Heart left ventricle (tissue), 16 donors: ENCODE results near the gene ATAD1. TPM values are rescaled to one million over a fixed set of nuclear protein-coding genes. Genes with fewer than 3 reads are reported as not detected.
A peak's percentile ranks its signal among the peaks of the same experiment; 100 is the strongest.
"Not testable (repeated sequence)": the region's sequence is repeated elsewhere in the genome, so short reads cannot be mapped to it uniquely, and the experiment has no call there.

Source experiments
- ATAC-seq, 4 donors: fragments of 200-7000 bp; cut with Tn5 transposase; one replicate each; pipeline ENCODE4 v1.9.1; 2020 to 2022; ENCODE audit warnings: moderate library complexity in 4 of 4, mild to moderate bottlenecking in 3 of 4, moderate number of reproducible peaks in 1 of 4
- DNase-seq, 5 donors: peaks; one replicate each; pipeline ENCODE4 v3.0.0-alpha.2; 2020
- H3K27ac ChIP-seq, 12 donors: fragments of 200-600 bp; sonication (generic) in 4 of 12; one replicate each; pipeline versions ENCODE4 v1.5.0 to v1.8.0; 2016 to 2022; ENCODE audit warnings: mild to moderate bottlenecking in 2 of 12
- H3K27me3 ChIP-seq, 9 donors: fragments of 200-600 bp; sonication (generic) in 2 of 9; one replicate each; pipeline versions ENCODE4 v1.5.1 to v1.8.0; 2016 to 2022; ENCODE audit warnings: mild to moderate bottlenecking in 3 of 9
- H3K36me3 ChIP-seq, 9 donors: fragments of 200-600 bp; sonication (generic) in 2 of 9; one replicate each; pipeline versions ENCODE4 v1.5.0 to v1.8.0; 2018 to 2022; ENCODE audit warnings: mild to moderate bottlenecking in 2 of 9
- H3K4me1 ChIP-seq, 12 donors: fragments of 200-600 bp; sonication (generic) in 4 of 12; one replicate each; pipeline versions ENCODE4 v1.5.0 to v1.8.0; 2016 to 2022; ENCODE audit warnings: mild to moderate bottlenecking in 3 of 12
- H3K4me3 ChIP-seq, 12 donors: fragments of 200-600 bp; sonication (generic) in 4 of 12; one replicate each; pipeline versions ENCODE4 v1.5.0 to v1.8.0; 2017 to 2022; ENCODE audit warnings: mild to moderate bottlenecking in 9 of 12, moderate library complexity in 4 of 12
- H3K9me3 ChIP-seq, 12 donors: fragments of 200-600 bp; sonication (generic) in 4 of 12; one replicate each; pipeline versions ENCODE4 v1.5.0 to v1.8.0; 2016 to 2022; ENCODE audit warnings: mild to moderate bottlenecking in 1 of 12
- CTCF ChIP-seq, 12 donors: fragments of 200-600 bp; sonication (generic) in 4 of 12; IDR thresholded peaks; one replicate each; pipeline versions ENCODE4 v1.5.0 to v1.8.0; 2018 to 2022; ENCODE audit warnings: antibody characterized with exemption in 12 of 12, mild to moderate bottlenecking in 5 of 12
- POLR2A ChIP-seq, 2 donors: fragments of 450-650 bp; IDR thresholded peaks; one replicate each; pipeline ENCODE4 v1.6.1; 2017; ENCODE audit warnings: antibody characterized with exemption in 2 of 2, mild to moderate bottlenecking in 2 of 2, moderate library complexity in 2 of 2
- WGBS, 4 donors: extraction: QIAGEN DNeasy Blood & Tissue Kit in 2 of 4; methylation state at CpG; one replicate each; pipeline versions ENCODE4 v1.1.5 to v1.1.7; 2013 to 2018; 5-methylcytosine and 5-hydroxymethylcytosine counted together
- intact Hi-C, 10 donors: fragments of 100-400 bp; cut with DNase I; formaldehyde crosslinking; loops; one replicate each; pipeline versions ENCODE4 v1.11.1 to v1.14.2; 2022
- polyA plus RNA-seq, 2 donors: library from polyadenylated mRNA; stranded (reverse); fragments of 200-250 nt; gene quantifications; one replicate each; pipeline ENCODE4 v1.2.3, GENCODE V29; 2013
- total RNA-seq, 9 donors: library from RNA; depleted of rRNA in 2 of 9; stranded (reverse); fragments of >200 nt in 2 of 9; fragmentation: NEBNext Ultra II Directional in 3 of 9; extraction: Animal tissue kit (Norgen Biotek cat#: 25700) in 3 of 9; gene quantifications; one replicate each; pipeline versions ENCODE4 v1.1.0 to v1.2.4, GENCODE V29; 2016 to 2023
- donor health status: ischemic (EF 13 %, LVEDD 7.1; RV severe dilation, severe dysfunction).
- donor health status: healthy with polysubstance abuse.
- donor health status: DM: no; HTN: yes; CAD: no.
- donor health status: DM: no; HTN: no; CAD: no.
- donor health status: ischemic (EF 25% LVEDD 6.9; RV normal size, moderate dysfunction).
- donor health status: ischemic (EF 25% LVEDD 5.7; RV mildly dilated, moderate dysfunction).
- donor health status: healthy.
- donor health status: DM: yes; HTN: yes; CAD: no.
- donor health status: ischemic (EF 35%, LVEDD 5.7; RV mildly dilated, moderate dysfunction).
- donor health status: nonischemic (EF 11% LVEDD 7.7; RV severe dilation, severe dysfunction).
- donor health status: DM: yes; HTN: yes; CAD: no.
- donor health status: PGD.
- donor health status: ischemic (EF 29% LVEDD 5.4; RV normal size, mild dysfunction).
- donor health status: nonischemic (EF 23%, LVEDD 6.1; RV moderate dilation, normal function).

The ATAD1 gene
- total and polyA plus RNA-seq, 11 donors: 17.5 to 115 (median 80.8) TPM

DNA sequence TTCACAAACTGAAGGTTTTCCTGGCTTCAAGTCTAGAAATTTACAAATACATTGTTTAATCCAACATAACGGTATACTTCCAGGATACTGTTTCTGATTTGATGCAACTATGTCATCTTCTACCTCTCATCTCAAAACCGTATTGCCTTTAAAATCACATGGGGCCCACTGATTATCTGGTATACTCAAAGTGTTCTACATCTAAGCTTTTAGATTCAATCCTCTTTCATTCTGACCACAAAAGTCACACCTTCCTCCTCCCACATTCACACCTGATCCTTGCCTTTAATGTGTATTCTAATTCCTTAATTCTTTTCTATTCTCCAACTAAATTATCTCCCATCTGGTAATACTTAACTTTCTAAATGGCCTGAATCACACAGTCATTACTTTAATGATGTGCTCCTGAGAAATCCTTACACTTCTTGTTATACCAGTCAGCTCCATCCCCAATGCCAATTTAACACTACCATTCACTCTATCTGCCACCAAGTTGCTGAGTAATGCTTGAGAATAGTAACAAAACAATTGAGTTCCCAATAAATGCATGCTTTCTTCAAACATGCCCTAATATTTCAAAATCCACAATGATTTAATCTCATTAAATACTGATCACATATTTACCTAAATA, 13.0 kb downstream of the ATAD1 start:
- DNase-seq (no peak), ATAC-seq (peak in 1 of 4 donors; percentile 30)
- intact Hi-C loops: no loop called here
- TF ChIP-seq CTCF (IDR thresholded peaks at IDR 0.05) (no peak), POLR2A (IDR thresholded peaks at IDR 0.05) (no peak)
- H3K4me1 ChIP-seq: peaks cover 0 to 21% (median 0%) of the 10 kb centered on the region in 12 donors
- peak overlapping the region in 1 of 12 donors; percentile 57 for H3K27ac ChIP-seq
- H3K27me3 ChIP-seq: no peaks in the 10 kb centered on the region
- H3K36me3 ChIP-seq: peaks cover 0 to 47% (median under 1%) of the 10 kb centered on the region in 9 donors
- no peak overlapping the region for H3K4me3 ChIP-seq
- 65 to 75% (median 74%) methylated on average over 2 of the region's 2 CpGs for WGBS, 4 donors
- peaks cover 0 to 24% (median 2%) of the 10 kb centered on the region in 12 donors for H3K9me3 ChIP-seq

DNA sequence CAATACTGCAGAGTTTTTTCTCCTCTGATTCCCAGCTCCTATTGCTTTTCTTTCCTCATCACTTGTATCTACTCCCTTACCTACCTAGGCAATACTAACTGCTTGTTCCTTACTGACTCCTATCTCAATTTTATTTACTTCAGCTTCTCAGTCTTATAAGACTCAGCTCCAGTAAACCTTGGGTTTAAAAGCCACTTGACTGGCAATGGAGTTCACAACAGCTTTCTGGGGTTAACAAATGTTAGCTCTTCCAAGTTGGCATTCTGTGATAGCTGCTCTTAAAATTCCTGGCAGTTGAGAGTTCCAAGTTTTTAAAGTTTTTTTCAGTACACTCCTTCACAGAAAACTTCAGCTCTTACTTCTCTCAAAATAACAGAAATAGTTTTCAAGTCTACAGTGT, 14.2 kb downstream of the ATAD1 start:
- peak in 1 of 4 donors; percentile 56 for ATAC-seq
- TF ChIP-seq POLR2A (IDR thresholded peaks at IDR 0.05) (no peak), CTCF (IDR thresholded peaks at IDR 0.05) (no peak)
- Histone ChIP-seq H3K27me3 (no peaks in the 10 kb centered on the region), H3K27ac (peak overlapping the region in 8 of 12 donors; percentile 11 to 72 (median 54)), H3K4me1 (peaks cover 0 to 23% (median 0%) of the 10 kb centered on the region in 12 donors), H3K9me3 (peaks cover 0 to 24% (median 2%) of the 10 kb centered on the region in 12 donors), H3K36me3 (peaks cover 0 to 34% (median 0%) of the 10 kb centered on the region in 9 donors), H3K4me3 (no peak overlapping the region)
- no peak for DNase-seq
- intact Hi-C loops: no loop called here

GRCh38 chr10:87803328-87803727, 14.7 kb downstream of the ATAD1 start:
- Histone ChIP-seq H3K4me3 (no peak overlapping the region), H3K27me3 (no peaks in the 10 kb centered on the region), H3K27ac (peak overlapping the region in 9 of 12 donors; percentile 11 to 72 (median 54)), H3K9me3 (peaks cover 0 to 24% (median 2%) of the 10 kb centered on the region in 12 donors), H3K4me1 (peaks cover 0 to 23% (median 0%) of the 10 kb centered on the region in 12 donors), H3K36me3 (peaks cover 0 to 29% (median 0%) of the 10 kb centered on the region in 9 donors)
- 54 to 67% (median 60%) methylated on average over 4 of the region's 4 CpGs for WGBS, 4 donors
- ATAC-seq (peak in 2 of 4 donors; percentile 21 to 44), DNase-seq (no peak)
- TF ChIP-seq CTCF (IDR thresholded peaks at IDR 0.05) (no peak), POLR2A (IDR thresholded peaks at IDR 0.05) (no peak)
- intact Hi-C loops: no loop called here

DNA sequence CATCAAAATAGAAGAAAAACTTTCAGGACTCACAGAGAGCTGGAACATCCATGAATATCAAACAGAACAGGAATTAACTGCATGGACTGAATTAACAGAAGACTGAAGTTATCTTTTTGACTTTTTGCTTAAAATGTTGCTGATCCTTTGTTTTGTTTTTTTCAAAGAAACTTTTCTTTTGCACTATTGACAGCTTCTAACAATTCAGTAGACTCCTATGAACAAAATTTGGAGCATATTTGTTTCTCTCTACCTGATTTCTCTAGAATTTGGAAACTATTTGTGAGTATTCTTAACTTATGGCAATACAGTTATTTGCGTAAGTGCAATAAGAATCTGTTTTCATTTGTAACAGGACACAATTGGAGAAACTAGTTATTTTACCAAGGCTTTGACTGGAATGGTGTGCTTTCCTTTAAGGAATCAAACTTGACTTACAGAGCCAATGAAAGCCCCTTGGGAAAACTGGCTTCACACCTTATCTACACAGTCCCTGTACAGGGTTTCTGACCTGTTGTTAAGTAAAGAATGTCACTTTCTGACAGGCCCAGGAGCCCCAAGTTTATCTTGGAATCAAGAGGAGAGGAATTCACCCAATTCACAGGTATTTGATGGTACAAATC, 16.1 kb downstream of the ATAD1 start:
- Histone ChIP-seq H3K4me1 (peaks cover 0 to 33% (median 0%) of the 10 kb centered on the region in 12 donors), H3K9me3 (peaks cover 0 to 24% (median 2%) of the 10 kb centered on the region in 12 donors), H3K36me3 (peaks cover 0 to 23% (median 0%) of the 10 kb centered on the region in 9 donors)
- H3K27ac ChIP-seq, intact Hi-C loops, H3K4me3 ChIP-seq, H3K27me3 ChIP-seq, ATAC-seq, DNase-seq: not testable (repeated sequence)
- 96 to 100% (median 97%) methylated on average over 1 of the region's 1 CpG for WGBS, 4 donors
